ENCODE results near the gene SLC26A5. TPM values are rescaled to one million over a fixed set of nuclear protein-coding genes. Genes with fewer than 3 reads are reported as not detected.
"Not testable (repeated sequence)": the region's sequence is repeated elsewhere in the genome, so short reads cannot be mapped to it uniquely, and the experiment has no call there.

SLC26A5 gene
- 1 to 10 TPM in 5 of 6 donors, under 1 TPM in 1; 0.88 to 3.2 (median 1.5) TPM for total RNA-seq

GRCh38 chr7:103446049-103446520 lies at the start of gene SLC26A5:
Gene SLC26A5 (minus strand): TSS chr7:103446207. CDS start chr7:103421514, 24,693 bp downstream.
- no peaks in the 10 kb centered on the region for H3K36me3 ChIP-seq
- TF ChIP-seq EP300 (IDR thresholded peaks at IDR 0.05) = no peak
- TF ChIP-seq POLR2AphosphoS5 (IDR thresholded peaks at IDR 0.05) = no peak
- peak in 1 of 4 donors; percentile 45 for TF ChIP-seq POLR2A (IDR thresholded peaks at IDR 0.05)
- TF ChIP-seq CTCF (IDR thresholded peaks at IDR 0.05) = no peak
- peak within 1 kb of the TSS; percentile 16 to 51 (median 47) for H3K4me3 ChIP-seq
- WGBS, 2 donors = 10 to 11% methylated on average over 6 to 11 of the region's 54 CpGs
- DNase-seq = peak; percentile 71 to 92
- H3K4me1 ChIP-seq = peaks cover 11 to 24% (median 12%) of the 10 kb centered on the region in 4 donors
- peak; percentile 73 to 85 for ATAC-seq (ENCODE audit: low FRiP score in 2 of 2)
- peaks cover 0 to 12% (median 5%) of the 10 kb centered on the region in 4 donors for H3K27me3 ChIP-seq
- H3K27ac ChIP-seq = peak within 1 kb of the TSS in 2 of 4 donors; percentile 30 to 57
- no peaks in the 10 kb centered on the region for H3K9me3 ChIP-seq

- Histone ChIP-seq H3K4me1 (no peaks in the 10 kb centered on the region), H3K4me3 (no peak overlapping the region), H3K27ac (no peak overlapping the region), H3K36me3 (no peaks in the 10 kb centered on the region), H3K9me3 (no peaks in the 10 kb centered on the region), H3K27me3 (no peaks in the 10 kb centered on the region)
- no peak for ATAC-seq (ENCODE audit: low FRiP score in 2 of 2)
- WGBS, 2 donors = 61 to 71% methylated on average over 4 of the region's 4 CpGs
- no peak for DNase-seq
- TF ChIP-seq POLR2A (IDR thresholded peaks at IDR 0.05) = no peak
- TF ChIP-seq EP300 (IDR thresholded peaks at IDR 0.05) = no peak
- TF ChIP-seq POLR2AphosphoS5 (IDR thresholded peaks at IDR 0.05) = no peak
- no peak for TF ChIP-seq CTCF (IDR thresholded peaks at IDR 0.05)
Observed at GRCh38 chr7:103487419-103487818, 41.4 kb upstream of the SLC26A5 start.

- not testable (repeated sequence) for ATAC-seq (ENCODE audit: low FRiP score in 2 of 2)
Observed at GRCh38 chr7:103486873-103487272, 40.9 kb upstream of the SLC26A5 start.

GRCh38 chr7:103480771-103481170 lies 34.8 kb upstream of the SLC26A5 start:
- 69 to 76% methylated on average over 2 of the region's 2 CpGs for WGBS, 2 donors
- TF ChIP-seq CTCF (IDR thresholded peaks at IDR 0.05) (no peak), EP300 (IDR thresholded peaks at IDR 0.05) (no peak), POLR2A (IDR thresholded peaks at IDR 0.05) (no peak), POLR2AphosphoS5 (IDR thresholded peaks at IDR 0.05) (no peak)
- no peaks in the 10 kb centered on the region for H3K36me3 ChIP-seq
- no peaks in the 10 kb centered on the region for H3K4me1 ChIP-seq
- no peaks in the 10 kb centered on the region for H3K27me3 ChIP-seq
- DNase-seq = no peak
- H3K4me3 ChIP-seq = no peak overlapping the region
- H3K27ac ChIP-seq = no peak overlapping the region
- no peaks in the 10 kb centered on the region for H3K9me3 ChIP-seq
- ATAC-seq (ENCODE audit: low FRiP score in 2 of 2) = no peak

More at GRCh38 chr7:103486873-103487272, 40.9 kb upstream of the SLC26A5 start:
- H3K36me3 ChIP-seq, H3K27ac ChIP-seq, H3K9me3 ChIP-seq, H3K4me3 ChIP-seq, DNase-seq, H3K4me1 ChIP-seq, H3K27me3 ChIP-seq: not testable (repeated sequence)
- 62 to 75% methylated on average over 3 of the region's 3 CpGs for WGBS, 2 donors

GRCh38 chr7:103474956-103475355 lies 28.9 kb upstream of the SLC26A5 start:
- no peak for TF ChIP-seq POLR2AphosphoS5 (IDR thresholded peaks at IDR 0.05)
- no peak for TF ChIP-seq POLR2A (IDR thresholded peaks at IDR 0.05)
- no peak for TF ChIP-seq EP300 (IDR thresholded peaks at IDR 0.05)
- no peak for TF ChIP-seq CTCF (IDR thresholded peaks at IDR 0.05)
- DNase-seq = no peak
- H3K27ac ChIP-seq = no peak overlapping the region
- H3K4me1 ChIP-seq = peaks cover 0 to 6% (median 0%) of the 10 kb centered on the region in 4 donors
- 23 to 31% methylated on average over 5 of the region's 5 CpGs for WGBS, 2 donors
- no peaks in the 10 kb centered on the region for H3K27me3 ChIP-seq
- H3K4me3 ChIP-seq = no peak overlapping the region
- H3K9me3 ChIP-seq = no peaks in the 10 kb centered on the region
- no peak for ATAC-seq (ENCODE audit: low FRiP score in 2 of 2)
- no peaks in the 10 kb centered on the region for H3K36me3 ChIP-seq

Data from upper lobe of left lung (tissue), 6 donors.